22Rv1 (cell line): ENCODE data around the gene TRAPPC5.

Experiments used
- H3K27ac ChIP-seq: fragments of 450-650 bp; 2 replicates; pipeline ENCODE4 v1.5.1; 2017
- ZFX ChIP-seq: fragments of 450-650 bp; IDR thresholded peaks from 2 replicates; pipeline ENCODE4 v1.6.1; 2017; ENCODE audit warnings: antibody characterized with exemption, borderline replicate concordance
- TF ChIP-seq, protein P1 (sequence below): fragments of 450-650 bp; IDR thresholded peaks from 2 replicates; pipeline ENCODE4 v1.5.1; 2017; ENCODE audit warnings: mild to moderate bottlenecking

TRAPPC5 gene

DNA sequence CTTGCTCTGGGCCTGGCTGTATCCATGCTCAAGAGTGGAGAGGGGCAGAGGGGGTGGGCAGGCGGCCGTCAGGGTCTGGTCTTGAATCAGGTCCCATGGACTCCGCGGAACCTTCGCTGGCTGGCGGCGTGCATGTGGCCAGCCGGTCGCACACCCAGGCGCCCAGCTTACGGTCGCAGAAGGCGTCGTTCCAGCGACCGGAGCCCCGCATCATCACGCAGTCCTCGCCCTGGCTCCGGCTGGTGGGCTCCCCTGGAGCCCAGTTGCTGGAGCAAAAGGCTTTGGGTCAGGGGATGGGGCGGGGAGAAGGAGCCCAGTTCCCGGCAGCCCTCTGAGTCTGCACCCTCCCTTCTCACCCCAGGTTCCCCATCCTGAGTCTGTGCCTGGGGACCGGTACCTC lies 8.5 kb downstream of the TRAPPC5 start:
- H3K27ac ChIP-seq = no peak overlapping the region
- TF ChIP-seq, protein P1, sequence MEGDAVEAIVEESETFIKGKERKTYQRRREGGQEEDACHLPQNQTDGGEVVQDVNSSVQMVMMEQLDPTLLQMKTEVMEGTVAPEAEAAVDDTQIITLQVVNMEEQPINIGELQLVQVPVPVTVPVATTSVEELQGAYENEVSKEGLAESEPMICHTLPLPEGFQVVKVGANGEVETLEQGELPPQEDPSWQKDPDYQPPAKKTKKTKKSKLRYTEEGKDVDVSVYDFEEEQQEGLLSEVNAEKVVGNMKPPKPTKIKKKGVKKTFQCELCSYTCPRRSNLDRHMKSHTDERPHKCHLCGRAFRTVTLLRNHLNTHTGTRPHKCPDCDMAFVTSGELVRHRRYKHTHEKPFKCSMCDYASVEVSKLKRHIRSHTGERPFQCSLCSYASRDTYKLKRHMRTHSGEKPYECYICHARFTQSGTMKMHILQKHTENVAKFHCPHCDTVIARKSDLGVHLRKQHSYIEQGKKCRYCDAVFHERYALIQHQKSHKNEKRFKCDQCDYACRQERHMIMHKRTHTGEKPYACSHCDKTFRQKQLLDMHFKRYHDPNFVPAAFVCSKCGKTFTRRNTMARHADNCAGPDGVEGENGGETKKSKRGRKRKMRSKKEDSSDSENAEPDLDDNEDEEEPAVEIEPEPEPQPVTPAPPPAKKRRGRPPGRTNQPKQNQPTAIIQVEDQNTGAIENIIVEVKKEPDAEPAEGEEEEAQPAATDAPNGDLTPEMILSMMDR = no peak
- TF ChIP-seq ZFX = no peak

DNA sequence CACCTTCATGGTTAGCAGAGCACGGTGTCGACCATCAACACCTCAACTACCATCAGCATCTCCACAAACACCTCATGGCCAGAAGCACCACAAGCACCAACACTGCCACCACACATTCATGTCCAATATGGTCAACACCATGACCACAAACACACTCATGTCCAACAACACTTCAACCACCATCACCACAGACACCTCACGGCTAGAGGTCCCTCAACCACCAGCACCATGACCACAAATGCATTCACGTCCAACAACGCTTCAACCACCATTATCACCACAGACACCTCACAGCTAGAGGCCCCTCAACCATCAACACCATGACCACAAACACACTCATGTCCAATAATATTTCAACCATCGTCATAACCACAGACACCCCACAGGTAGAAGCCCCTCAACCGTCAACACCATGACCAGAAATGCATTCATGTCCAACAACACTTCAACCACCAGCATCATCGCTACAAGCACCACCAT lies 10.2 kb downstream of the TRAPPC5 start:
- no peak overlapping the region for H3K27ac ChIP-seq
- TF ChIP-seq, protein P1 = no peak
- TF ChIP-seq ZFX = no peak

GRCh38 chr19:7691497-7691896 lies 10.9 kb downstream of the TRAPPC5 start:
- no peak overlapping the region for H3K27ac ChIP-seq
- TF ChIP-seq, protein P1 = no peak
- TF ChIP-seq ZFX = no peak

- no peak overlapping the region for H3K27ac ChIP-seq
- no peak for TF ChIP-seq ZFX
- TF ChIP-seq, protein P1 = no peak
These were observed 11.9 kb downstream of the TRAPPC5 start for GRCh38 chr19:7692417-7693088.

GRCh38 chr19:7694499-7694898 lies 13.9 kb downstream of the TRAPPC5 start:
- H3K27ac ChIP-seq = no peak overlapping the region
- TF ChIP-seq, protein P1 = no peak
- TF ChIP-seq ZFX = no peak

DNA sequence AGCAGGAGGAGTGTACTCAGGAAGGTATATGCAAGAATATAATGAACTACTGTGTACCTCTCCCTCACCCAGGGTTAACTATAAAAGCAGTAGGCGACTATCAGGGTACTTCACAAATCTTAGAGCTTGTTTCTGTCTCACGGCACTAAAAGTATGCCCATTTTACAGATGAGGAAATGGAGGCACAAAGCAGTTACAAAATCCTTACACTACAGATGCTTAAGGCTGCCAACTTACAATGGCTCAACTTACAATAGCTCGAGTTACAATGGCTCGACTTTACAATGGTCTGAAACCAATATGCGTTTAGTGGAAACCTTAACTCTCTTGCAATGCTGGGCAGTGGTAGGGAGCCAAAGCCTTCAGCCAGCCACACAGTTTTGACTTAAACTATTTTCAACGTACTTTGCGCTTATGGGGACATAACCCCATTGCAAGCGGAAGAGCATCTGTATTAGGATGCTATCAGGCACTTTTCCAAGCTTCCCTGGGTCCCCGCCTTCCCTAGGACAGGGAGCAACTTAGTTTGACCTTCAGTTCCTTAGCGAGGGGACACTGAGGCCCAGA lies 17.2 kb downstream of the TRAPPC5 start:
- TF ChIP-seq ZFX = no peak
- TF ChIP-seq, protein P1 = no peak
- H3K27ac ChIP-seq = no peak overlapping the region

GRCh38 chr19:7698583-7698982 lies 17.9 kb downstream of the TRAPPC5 start:
- no peak for TF ChIP-seq ZFX
- TF ChIP-seq, protein P1 = no peak
- H3K27ac ChIP-seq = no peak overlapping the region
